ENCODE results near the gene TNIP2.

DNA sequence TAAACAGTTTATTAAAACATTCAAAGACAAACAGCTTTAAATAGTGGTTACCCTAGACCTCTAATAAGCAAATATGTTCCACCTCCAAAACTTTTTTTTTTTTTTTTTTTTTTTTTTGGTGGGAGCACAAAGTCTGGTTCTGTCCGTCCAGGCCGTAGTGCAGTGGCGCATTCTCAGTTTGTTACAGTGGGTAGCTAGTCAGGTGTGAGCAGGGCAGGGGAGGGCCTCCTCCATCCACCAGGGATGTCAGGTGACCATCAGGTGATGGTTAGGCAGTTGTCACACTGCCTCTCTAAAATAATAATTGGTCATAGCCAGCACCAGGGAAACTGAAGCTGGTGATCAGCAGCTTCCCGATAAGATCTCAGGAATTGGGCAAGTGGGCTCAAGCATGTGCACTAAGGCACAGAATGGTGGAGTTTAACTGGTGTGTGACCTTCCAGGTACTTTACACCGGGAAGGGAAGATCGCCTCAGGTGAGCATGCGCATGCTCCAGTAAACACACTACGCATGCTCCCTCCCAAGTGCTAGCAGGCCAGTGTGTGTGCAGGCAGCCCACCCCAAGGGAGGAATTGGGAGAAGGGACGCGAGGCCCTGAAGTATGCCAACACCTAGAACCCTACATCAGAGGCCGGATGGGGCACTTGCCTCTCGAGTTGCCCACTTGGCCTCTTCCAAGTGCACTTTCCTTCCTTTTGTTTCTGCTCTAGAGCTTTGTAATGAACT, 27.2 kb downstream of the TNIP2 start:
- TF ChIP-seq RAD21 (IDR thresholded peaks at IDR 0.05; ENCODE audit: low read depth) (no peak), YY1 (IDR thresholded peaks at IDR 0.05; ENCODE audit: extremely low read depth, insufficient replicate concordance, low read depth, low read length) (no peak)

All from HCT116 (cell line).